ENCODE measurements around the gene C10orf71. TPM values are rescaled to one million over a fixed set of nuclear protein-coding genes. Genes with fewer than 3 reads are reported as not detected.

The C10orf71 gene
- total and polyA plus RNA-seq, 2 of the 8 experiments (the other 6 are each of a cell fraction or from before 2014, with no cell fraction given): not detected

GRCh38 chr10:49298671-49298982, 343 bp upstream of the C10orf71 start (continued):
- no peak for TF ChIP-seq ATF3 (IDR thresholded peaks at IDR 0.05; ENCODE audit: insufficient read depth, low read depth, low read length)
- no peak for TF ChIP-seq KDM5A (IDR thresholded peaks at IDR 0.05; ENCODE audit: low read length)
- no peak for TF ChIP-seq E2F6 (IDR thresholded peaks at IDR 0.05)
- TF ChIP-seq CEBPB (IDR thresholded peaks at IDR 0.05; ENCODE audit: low read depth, low read length): no peak
